ENCODE data around the gene FAM180B.

Gene FAM180B

DNA sequence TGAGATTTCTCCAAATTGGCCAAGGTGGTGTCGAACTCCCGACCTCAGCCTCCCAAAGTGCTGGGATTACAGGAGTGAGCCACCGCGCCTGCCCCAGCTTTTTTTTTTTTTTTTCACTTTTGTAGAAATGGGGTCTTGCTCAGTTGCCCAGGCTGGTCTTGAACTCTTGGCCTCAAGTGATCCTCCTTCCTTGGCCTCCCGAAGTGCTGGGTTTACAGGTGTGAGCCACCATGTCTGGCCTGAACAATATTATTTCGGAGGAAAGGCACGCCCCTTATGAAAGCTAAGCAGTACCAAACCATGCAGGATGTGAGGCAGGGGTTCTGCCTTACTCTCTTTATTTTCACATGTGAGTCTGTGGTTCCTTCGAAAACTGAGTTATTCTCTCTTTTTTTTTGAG is 39.8 kb downstream of the FAM180B start:
- TF ChIP-seq CEBPB (IDR thresholded peaks at IDR 0.05) (no peak), TCF12 (IDR thresholded peaks at IDR 0.05; ENCODE audit: low read depth) (no peak)

DNA sequence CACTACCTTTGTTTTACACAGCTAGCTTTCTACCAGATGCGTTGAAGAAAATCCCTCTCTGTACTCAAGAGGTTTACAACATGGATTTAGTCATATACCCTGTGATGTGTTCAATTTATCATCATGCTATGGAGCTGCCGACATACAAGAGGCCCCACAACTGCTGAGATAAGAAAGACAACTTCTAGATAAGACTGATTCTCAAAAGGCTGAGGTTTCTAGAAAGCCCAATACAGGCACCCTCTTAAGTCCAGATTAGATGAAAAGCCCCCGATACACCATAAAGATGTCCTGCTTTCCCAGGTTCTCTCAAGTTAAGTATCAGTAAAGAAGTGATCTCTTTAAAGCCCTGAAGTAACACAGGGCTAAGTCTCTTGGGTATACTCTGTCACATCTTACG is 41.5 kb downstream of the FAM180B start:
- TF ChIP-seq NFIC (IDR thresholded peaks at IDR 0.05) (no peak), RAD21 (IDR thresholded peaks at IDR 0.05; ENCODE audit: low read depth) (no peak), EGR1 (IDR thresholded peaks at IDR 0.05) (no peak), CREB1 (IDR thresholded peaks at IDR 0.05; ENCODE audit: low read depth) (no peak), YY1 (IDR thresholded peaks at IDR 0.05; ENCODE audit: low read depth) (no peak), EP300 (IDR thresholded peaks at IDR 0.05; ENCODE audit: borderline replicate concordance) (no peak), TAF1 (IDR thresholded peaks at IDR 0.05; ENCODE audit: low read depth) (no peak), TEAD4 (IDR thresholded peaks at IDR 0.05) (no peak), ZBTB7A (IDR thresholded peaks at IDR 0.05; ENCODE audit: low read depth) (no peak), FOXM1 (IDR thresholded peaks at IDR 0.05; ENCODE audit: borderline replicate concordance, low read depth) (no peak), CEBPB (IDR thresholded peaks at IDR 0.05) (no peak), TCF12 (IDR thresholded peaks at IDR 0.05; ENCODE audit: low read depth) (no peak)
- TF ChIP-seq, protein P1, sequence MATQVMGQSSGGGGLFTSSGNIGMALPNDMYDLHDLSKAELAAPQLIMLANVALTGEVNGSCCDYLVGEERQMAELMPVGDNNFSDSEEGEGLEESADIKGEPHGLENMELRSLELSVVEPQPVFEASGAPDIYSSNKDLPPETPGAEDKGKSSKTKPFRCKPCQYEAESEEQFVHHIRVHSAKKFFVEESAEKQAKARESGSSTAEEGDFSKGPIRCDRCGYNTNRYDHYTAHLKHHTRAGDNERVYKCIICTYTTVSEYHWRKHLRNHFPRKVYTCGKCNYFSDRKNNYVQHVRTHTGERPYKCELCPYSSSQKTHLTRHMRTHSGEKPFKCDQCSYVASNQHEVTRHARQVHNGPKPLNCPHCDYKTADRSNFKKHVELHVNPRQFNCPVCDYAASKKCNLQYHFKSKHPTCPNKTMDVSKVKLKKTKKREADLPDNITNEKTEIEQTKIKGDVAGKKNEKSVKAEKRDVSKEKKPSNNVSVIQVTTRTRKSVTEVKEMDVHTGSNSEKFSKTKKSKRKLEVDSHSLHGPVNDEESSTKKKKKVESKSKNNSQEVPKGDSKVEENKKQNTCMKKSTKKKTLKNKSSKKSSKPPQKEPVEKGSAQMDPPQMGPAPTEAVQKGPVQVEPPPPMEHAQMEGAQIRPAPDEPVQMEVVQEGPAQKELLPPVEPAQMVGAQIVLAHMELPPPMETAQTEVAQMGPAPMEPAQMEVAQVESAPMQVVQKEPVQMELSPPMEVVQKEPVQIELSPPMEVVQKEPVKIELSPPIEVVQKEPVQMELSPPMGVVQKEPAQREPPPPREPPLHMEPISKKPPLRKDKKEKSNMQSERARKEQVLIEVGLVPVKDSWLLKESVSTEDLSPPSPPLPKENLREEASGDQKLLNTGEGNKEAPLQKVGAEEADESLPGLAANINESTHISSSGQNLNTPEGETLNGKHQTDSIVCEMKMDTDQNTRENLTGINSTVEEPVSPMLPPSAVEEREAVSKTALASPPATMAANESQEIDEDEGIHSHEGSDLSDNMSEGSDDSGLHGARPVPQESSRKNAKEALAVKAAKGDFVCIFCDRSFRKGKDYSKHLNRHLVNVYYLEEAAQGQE (IDR thresholded peaks at IDR 0.05; ENCODE audit: low read depth): no peak
- TF ChIP-seq, protein P2, sequence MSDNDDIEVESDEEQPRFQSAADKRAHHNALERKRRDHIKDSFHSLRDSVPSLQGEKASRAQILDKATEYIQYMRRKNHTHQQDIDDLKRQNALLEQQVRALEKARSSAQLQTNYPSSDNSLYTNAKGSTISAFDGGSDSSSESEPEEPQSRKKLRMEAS (IDR thresholded peaks at IDR 0.05): no peak
- TF ChIP-seq, protein P3, sequence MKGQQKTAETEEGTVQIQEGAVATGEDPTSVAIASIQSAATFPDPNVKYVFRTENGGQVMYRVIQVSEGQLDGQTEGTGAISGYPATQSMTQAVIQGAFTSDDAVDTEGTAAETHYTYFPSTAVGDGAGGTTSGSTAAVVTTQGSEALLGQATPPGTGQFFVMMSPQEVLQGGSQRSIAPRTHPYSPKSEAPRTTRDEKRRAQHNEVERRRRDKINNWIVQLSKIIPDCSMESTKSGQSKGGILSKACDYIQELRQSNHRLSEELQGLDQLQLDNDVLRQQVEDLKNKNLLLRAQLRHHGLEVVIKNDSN (IDR thresholded peaks at IDR 0.05): no peak

DNA sequence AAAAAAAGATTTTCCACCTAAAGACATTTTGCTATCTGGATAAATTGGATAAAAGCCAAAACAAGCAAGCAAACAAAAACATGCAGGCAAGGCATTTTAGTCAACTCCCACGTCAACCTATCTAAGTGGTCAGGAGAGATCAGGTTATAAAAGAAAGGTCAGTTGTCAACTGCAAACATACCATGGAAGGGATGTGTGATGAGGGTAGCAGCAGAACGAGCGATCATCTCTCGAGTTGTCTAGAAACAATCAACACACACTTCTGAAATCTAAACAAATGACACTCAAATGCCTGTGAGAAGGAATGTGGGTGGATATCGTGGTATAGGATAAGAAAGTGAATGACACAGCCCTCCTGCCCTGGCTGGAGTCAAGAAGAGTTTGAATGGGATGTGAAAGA is 45.0 kb downstream of the FAM180B start:
- TF ChIP-seq, protein P3 (IDR thresholded peaks at IDR 0.05): no peak
- no peak for TF ChIP-seq TEAD4 (IDR thresholded peaks at IDR 0.05)
- no peak for TF ChIP-seq RAD21 (IDR thresholded peaks at IDR 0.05; ENCODE audit: low read depth)
- TF ChIP-seq, protein P2 (IDR thresholded peaks at IDR 0.05): no peak
- TF ChIP-seq NFIC (IDR thresholded peaks at IDR 0.05): no peak
